Stimulated activated naive CD4-positive, alpha-beta T cell treated with Interleukin-2 at 50 U/mL for 16 hours (primary cell): ENCODE data around the gene KRT23.
A peak's percentile ranks its signal among the peaks of the same experiment; 100 is the strongest.

Source experiments
- DNase-seq: peaks from one replicate; lab custom pipeline; 2025; lab: John Stamatoyannopoulos, UW

The KRT23 gene

DNA sequence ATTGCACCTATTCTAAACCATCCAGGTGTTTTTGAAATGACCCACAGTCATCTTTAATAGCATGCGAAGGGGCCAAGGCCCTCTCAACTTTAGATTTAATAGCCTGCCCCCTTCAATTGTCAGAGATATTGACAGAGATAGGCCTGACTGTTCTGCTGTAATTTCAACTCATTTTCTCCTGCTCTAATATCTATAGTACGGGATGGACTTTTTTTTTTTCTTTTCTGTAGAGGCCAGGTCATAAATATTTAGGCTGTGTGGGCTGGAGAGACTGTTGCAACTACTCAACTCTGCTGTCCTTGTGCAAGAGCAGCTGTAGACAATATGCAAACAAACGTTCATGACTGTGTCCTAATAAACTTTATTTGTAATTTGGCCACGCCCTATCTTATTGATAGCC, 27.7 kb downstream of the KRT23 start:
- DNase-seq = no peak

DNA sequence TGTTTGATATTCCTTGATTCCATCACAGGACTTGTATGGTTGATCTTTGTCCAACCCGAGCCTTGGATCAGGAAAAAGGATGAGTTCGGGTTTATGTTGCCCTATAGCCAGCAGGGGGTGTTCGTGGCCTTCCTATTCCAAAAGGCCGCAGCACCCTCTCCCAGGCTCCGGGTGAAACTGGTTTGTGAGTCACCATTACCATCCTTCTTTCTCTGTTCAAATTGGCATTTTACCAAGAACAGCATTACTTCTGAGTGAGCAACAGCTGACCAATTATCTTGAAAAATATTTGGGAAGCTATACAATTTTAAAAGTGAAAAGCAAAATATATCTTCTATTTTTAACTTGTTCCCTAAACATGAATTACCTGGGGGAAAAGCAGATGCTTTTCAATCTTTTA, 28.1 kb downstream of the KRT23 start:
- peak; percentile 44 for DNase-seq

DNA sequence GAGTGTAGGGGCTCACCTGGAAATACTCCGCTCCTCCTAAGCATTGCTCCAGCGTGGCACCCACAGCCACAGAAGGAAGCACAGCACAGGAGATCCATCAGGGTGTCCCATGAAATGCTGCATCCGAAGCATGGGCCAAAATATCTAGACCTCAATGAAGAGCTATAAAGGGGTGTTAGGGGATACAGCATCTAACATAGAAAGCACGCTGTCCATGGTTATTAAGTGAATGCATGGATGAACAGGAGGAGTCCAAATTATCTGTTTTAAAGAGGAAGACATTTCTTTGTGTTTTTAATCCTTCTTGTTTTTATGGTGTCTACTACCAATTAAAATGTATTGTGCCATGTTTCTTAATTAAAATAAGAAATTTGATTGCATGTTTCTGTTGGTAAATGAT, 30.8 kb downstream of the KRT23 start:
- no peak for DNase-seq

DNA sequence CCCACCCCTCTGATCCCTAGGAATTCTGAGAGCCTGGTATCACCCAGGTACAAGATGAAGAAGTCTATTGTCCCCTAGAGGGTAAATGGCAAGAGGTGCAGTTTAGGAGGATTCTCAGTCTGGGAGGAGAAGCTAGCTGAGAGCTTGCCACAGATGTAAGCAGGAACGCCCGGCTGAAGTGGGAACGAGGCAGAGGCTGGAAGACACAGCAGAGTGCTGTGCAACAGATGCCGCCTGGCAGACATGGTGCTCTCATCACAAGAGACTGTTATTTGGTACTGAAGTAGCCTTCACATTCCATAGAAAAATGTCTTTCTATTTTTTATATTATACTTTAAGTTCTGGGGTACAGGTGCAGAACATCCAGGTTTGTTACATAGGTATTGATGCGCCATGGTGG, 32.1 kb downstream of the KRT23 start:
- DNase-seq = no peak

DNA sequence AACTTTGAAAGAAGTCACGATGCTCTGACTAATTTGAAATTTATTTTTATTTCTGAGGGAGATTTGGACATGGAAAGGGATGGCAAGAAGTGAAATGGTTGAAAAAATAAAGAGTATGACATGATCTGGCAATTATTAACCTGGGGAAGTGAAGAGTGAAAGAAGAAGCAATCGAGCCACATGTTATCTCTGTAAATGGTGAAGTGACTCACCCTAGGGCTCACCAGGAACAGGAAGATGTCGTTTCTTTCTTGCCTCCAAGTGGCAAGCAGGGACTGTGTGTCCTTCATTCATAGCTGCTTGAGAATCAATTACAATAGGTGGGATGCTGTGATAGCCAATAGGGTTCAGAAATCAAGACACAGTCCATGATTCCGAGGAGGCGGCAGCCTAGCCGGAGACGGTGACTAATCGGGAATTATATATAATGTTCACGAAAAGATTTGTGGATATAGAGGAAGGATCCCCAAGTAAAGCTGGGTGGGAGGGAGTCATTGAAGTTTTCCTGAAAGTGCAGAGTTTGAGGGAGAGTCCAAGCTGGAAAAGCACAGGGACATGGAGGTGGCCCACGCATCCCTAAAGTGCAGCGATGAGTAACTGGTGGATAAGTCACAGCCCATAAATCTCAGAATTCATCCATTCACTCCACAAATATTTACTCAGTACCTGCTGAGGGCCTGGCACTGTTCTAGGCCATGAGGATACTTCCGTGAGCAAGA, 34.2 kb downstream of the KRT23 start:
- no peak for DNase-seq

DNA sequence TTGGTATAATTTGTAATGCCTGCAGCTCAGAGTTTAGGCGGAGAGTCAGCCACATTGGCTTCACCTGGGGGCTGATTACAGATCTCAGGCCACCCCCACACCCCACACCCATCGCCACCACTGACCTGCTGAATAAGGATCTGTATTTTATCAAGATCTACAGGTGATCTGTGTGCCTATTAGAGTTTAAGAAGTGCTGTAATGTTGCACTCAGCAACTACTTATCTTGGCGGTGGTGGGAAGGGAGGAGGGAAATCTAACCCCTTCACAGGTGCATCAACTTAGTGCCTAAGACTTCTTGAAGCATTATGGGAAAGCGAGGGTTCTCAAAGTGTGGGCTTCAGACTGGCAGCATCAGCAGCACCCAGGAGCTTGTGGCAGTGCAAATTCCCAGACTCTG, 34.9 kb downstream of the KRT23 start:
- DNase-seq = no peak

DNA sequence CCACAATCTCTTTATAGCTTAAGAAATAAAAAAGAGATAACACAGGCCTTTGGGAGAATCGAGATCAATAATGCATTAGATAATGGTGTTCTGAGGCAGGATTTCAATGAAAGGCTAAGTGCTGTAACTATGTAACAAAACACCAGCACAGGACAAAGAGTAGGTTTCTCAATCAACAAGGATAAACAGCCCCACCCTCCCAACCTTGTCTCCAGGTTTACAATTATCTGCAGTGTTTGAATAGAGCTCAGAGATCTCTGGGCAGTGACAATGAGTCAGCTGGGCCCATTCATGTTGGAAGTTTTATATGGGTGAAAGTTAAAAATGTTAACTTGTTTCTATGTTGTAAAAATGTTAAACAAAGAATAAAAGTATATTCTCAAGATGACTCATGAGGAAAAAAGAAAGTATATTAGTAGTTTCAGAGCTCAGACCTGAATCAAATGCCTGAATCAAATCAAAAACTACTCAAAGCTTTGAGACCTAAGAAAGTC, 35.4 kb downstream of the KRT23 start:
- no peak for DNase-seq

DNA sequence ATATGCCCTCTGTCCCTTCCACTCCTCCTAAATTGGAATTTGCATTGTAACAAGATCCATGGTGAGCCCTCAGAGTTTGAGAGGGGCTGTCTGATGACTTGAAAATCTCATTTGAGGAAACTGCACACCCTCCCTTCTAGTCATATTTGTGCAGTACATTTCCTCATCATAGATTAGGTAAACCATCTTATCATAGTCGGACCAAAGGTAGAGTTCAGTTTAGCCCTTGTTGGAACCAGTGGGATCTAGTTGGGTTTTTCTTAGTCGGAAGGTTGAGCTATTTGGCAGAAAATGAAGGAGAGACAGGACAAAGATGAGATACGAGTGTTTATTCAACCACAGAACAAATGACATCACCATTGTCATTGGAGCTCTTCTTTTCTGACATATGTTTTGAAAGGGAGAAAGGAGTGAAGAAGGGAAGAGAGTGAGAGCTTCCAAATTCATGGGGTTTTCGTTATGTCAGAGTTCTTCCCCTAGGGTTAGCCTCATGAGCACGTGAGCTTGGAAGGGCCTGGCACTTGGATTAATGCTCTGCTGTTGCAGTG, 36.6 kb downstream of the KRT23 start:
- no peak for DNase-seq

DNA sequence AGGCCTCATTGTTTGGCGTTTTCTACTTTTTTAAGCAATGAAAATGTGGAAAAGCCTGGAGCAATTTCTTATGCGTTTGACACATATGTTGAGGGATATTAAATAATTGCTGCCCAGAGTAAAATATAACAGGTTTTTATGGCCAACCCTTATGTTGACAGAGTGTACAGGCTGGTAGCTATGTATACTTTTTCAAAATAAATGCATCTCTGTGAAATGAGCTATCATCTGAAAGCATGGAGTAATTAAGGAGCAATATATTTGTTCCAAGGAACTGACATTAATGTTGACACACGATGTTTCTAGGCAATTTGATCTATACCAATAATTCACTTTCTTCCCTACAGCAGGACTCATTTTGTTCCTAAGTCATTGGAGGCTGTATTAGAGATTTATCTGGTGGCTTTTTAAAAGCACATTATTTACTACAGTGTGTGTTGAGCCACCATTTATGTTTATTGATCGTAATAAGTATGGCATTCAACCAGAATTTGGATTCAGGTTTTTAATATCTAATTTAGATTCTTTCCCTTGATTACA, 40.5 kb downstream of the KRT23 start:
- no peak for DNase-seq

DNA sequence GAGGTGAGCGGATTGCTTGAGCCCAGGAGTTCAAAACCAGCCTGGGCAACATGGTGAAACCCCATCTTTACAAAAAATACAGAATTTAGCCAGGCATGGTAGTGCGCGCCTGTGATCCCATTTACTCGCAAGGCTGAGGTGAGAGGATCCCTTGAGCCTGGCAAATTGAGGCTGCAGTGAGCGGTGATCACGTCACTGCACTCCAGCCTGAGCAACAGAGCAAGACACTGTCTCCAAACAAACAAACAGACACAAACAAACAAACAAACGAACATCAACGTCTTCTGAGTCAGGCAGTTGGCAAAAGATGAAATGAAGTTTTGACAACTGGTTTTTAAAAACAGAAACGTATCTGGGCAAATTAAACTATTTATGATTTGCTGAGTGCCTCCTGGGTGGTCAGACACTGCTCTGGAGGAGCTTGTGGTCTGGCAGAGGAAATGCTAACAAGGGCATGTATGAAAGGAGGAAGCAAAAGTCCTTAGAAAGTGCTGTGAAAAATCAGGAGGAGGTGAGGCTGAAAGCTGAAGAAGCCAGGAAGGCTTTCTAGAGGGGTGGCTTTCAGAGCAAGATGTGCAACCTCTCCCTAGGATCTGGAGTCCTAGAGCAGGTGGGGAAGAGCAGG, 42.2 kb downstream of the KRT23 start:
- DNase-seq = no peak

DNA sequence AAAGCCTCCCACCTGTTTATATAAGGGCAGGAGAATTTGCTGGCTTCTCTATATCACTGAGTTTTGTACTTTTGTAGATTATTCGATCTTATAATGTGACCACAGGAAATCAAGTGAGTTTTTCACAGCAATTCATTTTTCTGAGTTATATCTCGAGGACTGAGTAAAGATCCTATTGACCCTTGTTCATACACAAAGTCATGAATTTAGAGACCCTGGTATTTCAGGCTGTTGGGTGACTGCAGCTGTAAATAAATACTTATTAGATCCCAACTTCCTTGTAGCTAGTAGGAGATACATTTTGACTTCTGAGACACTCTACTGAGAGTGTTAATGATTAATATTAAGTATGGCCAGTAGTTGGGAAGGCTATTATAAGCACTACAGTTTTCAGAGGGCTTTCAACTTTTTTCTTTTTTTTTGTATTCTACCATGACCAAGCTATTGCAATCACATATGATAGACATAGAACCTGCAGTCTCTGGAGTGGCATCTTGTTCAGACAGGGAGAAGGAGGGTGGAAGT, 49.2 kb downstream of the KRT23 start:
- DNase-seq = no peak

DNA sequence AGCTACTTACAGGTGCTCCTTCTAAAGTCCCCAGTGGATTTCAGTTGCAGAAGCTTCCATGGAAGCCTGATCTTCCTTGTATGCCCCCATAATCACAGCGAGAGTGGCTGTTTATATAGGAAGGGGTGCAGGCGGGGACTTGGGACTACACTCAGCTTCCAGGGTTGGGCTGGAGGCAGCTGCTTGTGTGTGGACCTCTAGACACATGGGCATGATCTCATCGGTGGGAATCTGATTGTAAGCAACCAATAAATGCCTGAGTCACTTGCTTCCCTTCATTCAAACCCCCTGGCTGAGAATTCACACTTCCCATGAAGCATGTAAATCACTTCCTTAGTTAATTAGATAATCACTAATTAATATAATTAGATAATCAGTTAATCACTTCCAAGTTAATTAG, 51.4 kb downstream of the KRT23 start:
- no peak for DNase-seq

DNA sequence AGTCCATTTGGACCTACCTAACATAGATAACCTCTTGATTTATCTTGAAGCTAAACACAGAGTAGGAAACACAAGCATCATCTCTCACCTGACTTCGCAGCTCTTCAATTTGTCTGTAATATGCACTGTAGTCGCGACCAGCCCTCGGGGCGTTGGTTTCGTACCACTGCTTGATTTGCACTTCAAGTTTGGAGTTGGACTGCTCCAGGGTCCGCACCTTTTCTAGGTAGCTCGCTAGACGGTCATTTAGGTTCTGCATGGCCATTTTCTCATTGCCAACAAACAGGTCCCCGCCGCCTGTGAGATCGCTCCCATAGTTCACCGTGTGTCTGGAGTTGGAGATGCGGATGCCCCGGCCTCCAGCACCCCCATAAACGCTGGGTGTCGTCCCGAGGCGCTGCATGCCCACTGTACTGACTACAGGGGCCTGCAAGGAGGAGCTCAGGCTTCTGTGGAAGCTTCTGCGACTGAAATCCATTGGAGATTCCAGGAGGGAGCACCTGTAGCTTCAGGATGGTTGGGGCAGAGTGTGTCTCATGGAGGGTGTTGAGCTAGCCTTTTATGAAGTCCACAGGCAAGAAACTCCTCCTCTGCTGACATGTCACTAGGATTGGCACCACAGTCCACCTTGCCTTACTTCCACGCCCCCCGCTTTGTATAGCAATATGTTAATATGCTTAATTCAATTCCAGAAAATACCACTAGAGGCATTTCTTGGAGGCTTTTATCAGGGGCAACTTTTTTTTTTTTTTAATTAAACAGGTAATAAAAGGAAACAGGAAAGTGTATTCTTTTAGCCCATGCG, 52.5 kb downstream of the KRT23 start, which contains the start of gene KRT20:
KRT20 (minus strand) TSS at position 535 of the 805 bp plus-strand sequence; CDS start at position 478, 57 bp downstream.
- DNase-seq = no peak

DNA sequence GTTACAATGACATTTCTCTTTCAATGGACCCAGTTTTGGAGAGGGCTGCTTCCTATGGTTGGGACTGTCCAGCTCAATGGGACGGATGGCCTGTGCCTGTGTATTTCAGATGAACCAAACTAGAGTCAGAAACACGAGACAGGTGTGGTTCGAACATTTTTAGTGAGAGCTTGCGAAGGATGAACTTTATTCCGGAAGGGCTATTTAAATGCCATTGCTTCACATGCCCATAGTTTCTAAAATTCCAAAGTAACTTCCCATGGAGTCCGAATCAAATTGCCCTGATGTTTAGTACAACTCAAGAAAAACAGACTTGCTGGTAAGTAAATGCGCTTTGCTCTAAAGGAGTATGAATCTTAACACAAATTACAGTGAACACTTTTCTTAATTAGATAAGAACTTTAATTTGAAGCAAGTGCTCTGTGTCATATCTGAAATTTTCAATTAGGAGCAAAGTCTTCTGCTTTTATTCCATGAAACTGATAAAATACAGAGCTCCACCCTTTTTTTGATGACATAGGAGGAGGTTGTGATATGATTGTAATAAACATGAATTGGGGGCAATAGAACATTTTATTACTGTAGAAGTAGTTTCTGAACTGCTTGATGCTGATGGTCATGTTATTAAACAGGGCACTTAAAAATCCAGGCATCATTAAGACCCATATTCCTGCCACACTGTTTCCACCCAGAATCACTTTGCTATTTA, 53.7 kb downstream of the KRT23 start:
- DNase-seq = no peak

DNA sequence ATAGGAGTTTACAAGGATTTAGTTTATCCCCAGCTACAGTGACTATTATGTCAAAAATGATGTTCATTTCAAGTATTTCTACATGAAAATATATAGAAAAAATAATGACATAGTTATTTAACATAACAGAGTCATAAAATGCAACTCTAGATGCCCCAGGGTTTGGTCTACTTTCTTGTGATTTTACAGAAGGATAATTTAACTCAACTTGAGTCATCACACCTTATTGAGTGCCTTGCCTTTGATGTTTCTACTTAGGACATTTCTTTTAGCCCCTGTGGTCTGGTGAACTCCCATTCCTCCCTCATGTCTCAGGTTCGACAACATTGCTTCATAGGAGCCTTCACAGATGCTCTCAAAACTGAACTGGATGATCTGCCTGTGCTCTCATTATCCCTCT, 54.4 kb downstream of the KRT23 start:
- DNase-seq = no peak

DNA sequence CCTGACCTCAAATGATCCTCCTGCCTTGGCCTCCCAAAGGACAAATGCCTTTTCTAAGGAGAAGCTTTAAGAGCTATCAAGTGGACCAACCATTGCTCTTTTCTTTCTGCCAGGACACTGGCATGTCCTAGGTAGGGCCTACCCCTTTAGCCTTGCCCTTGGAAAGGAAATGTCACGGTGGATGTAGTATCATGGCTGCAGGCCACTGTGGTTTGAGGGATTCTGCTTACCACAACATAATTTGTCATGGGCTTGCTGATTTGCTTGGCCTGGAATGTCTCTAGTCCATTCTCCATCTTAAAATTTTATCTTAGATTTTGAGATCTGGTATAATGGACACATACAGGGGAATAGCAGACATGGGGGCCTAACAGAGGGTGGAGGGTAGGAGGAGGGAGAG, 58.4 kb downstream of the KRT23 start:
- no peak for DNase-seq

DNA sequence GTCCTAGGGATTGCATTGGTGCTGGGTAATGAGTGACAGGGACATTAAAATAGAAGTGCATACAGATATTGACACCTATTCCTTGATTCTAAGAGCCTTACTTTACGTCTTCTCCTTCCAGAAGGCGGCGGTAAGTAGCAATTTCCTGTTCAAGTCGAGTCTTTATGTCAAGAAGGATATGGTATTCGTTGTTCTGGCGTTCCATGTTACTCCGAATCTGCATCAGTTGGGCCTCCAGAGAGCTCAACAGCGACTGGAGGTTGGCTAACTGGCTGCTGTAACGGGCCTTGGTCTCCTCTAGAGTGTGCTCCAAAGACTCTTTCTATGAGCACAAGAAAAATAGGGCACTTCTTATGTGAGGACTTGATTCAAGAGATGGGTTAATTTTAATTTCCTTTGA, 59.4 kb downstream of the KRT23 start:
- no peak for DNase-seq

DNA sequence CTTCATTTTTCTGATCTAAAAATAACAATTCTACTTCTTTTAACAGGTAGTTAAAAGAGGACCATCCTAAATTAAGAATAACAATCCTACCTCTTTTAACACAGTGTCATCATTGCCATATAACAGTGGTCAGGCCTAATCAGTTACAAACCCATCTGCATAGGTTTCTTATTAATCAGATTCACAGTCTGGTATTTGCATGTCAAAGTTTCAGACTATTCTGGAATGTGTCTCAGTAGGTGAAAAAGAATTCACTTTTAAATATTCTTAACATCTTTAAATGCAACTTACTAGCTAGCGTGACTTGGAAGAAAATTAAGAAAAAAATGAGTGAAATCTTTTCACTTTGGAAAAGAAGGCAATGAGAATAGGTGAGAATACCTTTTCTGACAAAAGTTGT, 63.6 kb downstream of the KRT23 start:
- no peak for DNase-seq

DNA sequence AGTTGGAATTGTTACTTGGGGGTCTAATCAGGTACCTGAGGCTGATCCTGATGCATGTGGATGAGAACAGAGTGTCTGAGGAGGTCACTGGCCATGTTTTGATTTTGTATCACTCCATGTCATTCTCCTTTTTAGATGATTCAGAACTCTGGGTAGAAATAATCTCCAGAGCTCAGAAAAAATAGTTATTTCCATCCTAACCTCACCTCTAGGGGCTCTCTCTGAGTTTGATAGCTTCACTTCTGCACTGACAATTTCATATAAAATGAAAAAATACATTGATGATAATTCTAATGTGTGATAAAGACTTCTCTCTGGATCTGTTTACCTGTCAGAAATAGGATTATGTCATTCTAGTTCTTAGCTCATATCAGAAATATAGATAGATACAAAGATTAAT, 64.2 kb downstream of the KRT23 start:
- DNase-seq = no peak
